A549 (cell line): ENCODE results near the gene ENAH. TPM values are rescaled to one million over a fixed set of nuclear protein-coding genes. Genes with fewer than 3 reads are reported as not detected.

Source experiments
- ATAC-seq, 2 experiments: fragments of 200-7000 bp in 1 of 2; fragments of >200 bp in 1 of 2; cut with Nextera tagmentation in 1 of 2; cut with Tn5 transposase in 1 of 2; 3 replicates each; pipeline versions ENCODE4 v1.8.0 to v1.9.1; 2018 to 2020; ENCODE audit warnings: mild to moderate bottlenecking in 1 of 2, moderate library complexity in 1 of 2
- CTCF ChIA-PET: fragments of 300-600 bp; sonication (Branson Sonifier 250); formaldehyde crosslinking; extraction: SDS; loops from one replicate; lab custom pipeline; 2021; ENCODE audit warnings: antibody characterized with exemption, inconsistent platforms; lab: Yijun Ruan, JAX
- POLR2A ChIA-PET: fragments of 350-600 bp; formaldehyde crosslinking; extraction: SDS; loops from one replicate; lab custom pipeline; 2021; ENCODE audit warnings: antibody characterized with exemption, inconsistent platforms; lab: Yijun Ruan, JAX
- DNase-seq, 2 experiments: peaks; one replicate each; pipeline versions ENCODE4 v3.0.0 to v3.0.0-alpha.2; 2011 to 2016; ENCODE audit warnings: low read depth in 1 of 2, low spot score in 1 of 2
- FAIRE-seq: peaks from 2 replicates; lab custom pipeline; 2011; peaks lifted over from hg19 to GRCh38; lab: Jason Lieb, UNC
- H3K27ac ChIP-seq, 2 experiments: fragments of >200 bp; sonication (Bioruptor Twin); formaldehyde crosslinking; 3 replicates each; pipeline ENCODE4 v1.5.1; 2016 to 2017
- H3K4me1 ChIP-seq: fragments of >200 bp; sonication (Bioruptor Twin); formaldehyde crosslinking; 3 replicates; pipeline ENCODE4 v1.6.1; 2016
- H3K4me2 ChIP-seq: fragments of >200 bp; sonication (Bioruptor Twin); formaldehyde crosslinking; 3 replicates; pipeline ENCODE4 v1.6.1; 2016
- H3K4me3 ChIP-seq: fragments of >200 bp; sonication (Bioruptor Twin); formaldehyde crosslinking; 3 replicates; pipeline ENCODE4 v1.5.1; 2016
- H3K9me3 ChIP-seq: fragments of >200 bp; sonication (Bioruptor Twin); formaldehyde crosslinking; 3 replicates; pipeline ENCODE4 v1.6.1; 2016
- BCL3 ChIP-seq: fragments of >200 bp; sonication (Bioruptor Twin); formaldehyde crosslinking; IDR thresholded peaks from 3 replicates; pipeline ENCODE4 v1.6.1; 2016
- CBX2 ChIP-seq: fragments of 200-600 bp; sonication (generic); IDR thresholded peaks from 2 replicates; pipeline ENCODE4 v1.6.1; 2016; ENCODE audit warnings: low read depth, mild to moderate bottlenecking, borderline replicate concordance
- CEBPB ChIP-seq, 2 experiments: fragments of >200 bp in 1 of 2; sonication (Bioruptor Twin) in 1 of 2; formaldehyde crosslinking in 1 of 2; IDR thresholded peaks; 2 replicates each; pipeline ENCODE4 v1.6.1; 2012 to 2016
- CHD4 ChIP-seq: fragments of 200-600 bp; sonication (generic); IDR thresholded peaks from 2 replicates; pipeline ENCODE4 v1.6.1; 2016; ENCODE audit warnings: antibody characterized with exemption, mild to moderate bottlenecking, borderline replicate concordance
- EHMT2 ChIP-seq: fragments of 200-600 bp; sonication (generic); IDR thresholded peaks from 2 replicates; pipeline ENCODE4 v1.6.1; 2016; ENCODE audit warnings: antibody characterized with exemption, low read depth, mild to moderate bottlenecking, moderate library complexity
- EP300 ChIP-seq, 2 experiments: fragments of >200 bp; sonication (Bioruptor Twin); formaldehyde crosslinking; IDR thresholded peaks; 2 replicates in 1 of 2; 3 replicates in 1 of 2; pipeline ENCODE4 v1.6.1; 2016 to 2017
- ESRRA ChIP-seq: fragments of 150-350 bp; IDR thresholded peaks from 2 replicates; pipeline ENCODE4 v1.6.1; 2014; ENCODE audit warnings: mild to moderate bottlenecking, low read length, borderline replicate concordance
- FOSL2 ChIP-seq, 2 experiments: fragments of 450-650 bp in 1 of 2; fragments of >200 bp in 1 of 2; sonication (Bioruptor Twin) in 1 of 2; formaldehyde crosslinking; IDR thresholded peaks; 2 replicates each; pipeline versions ENCODE4 v1.5.0 to v1.6.1; 2016 to 2020; ENCODE audit warnings: mild to moderate bottlenecking in 1 of 2, moderate library complexity in 1 of 2
- FOXS1 ChIP-seq: fragments of 250-450 bp; sonication (Bioruptor Pico); IDR thresholded peaks from 2 replicates; pipeline ENCODE4 v1.5.0; 2020; ENCODE audit warnings: mild to moderate bottlenecking, moderate library complexity
- GATA3 ChIP-seq: IDR thresholded peaks from 2 replicates; pipeline ENCODE4 v1.6.1; 2012; ENCODE audit warnings: borderline replicate concordance
- HDAC2 ChIP-seq: fragments of 200-600 bp; sonication (generic); IDR thresholded peaks from 2 replicates; pipeline ENCODE4 v1.6.1; 2016
- HEYL ChIP-seq: fragments of 250-450 bp; sonication (Bioruptor Pico); IDR thresholded peaks from 2 replicates; pipeline ENCODE4 v1.8.0; 2021; ENCODE audit warnings: mild to moderate bottlenecking, moderate library complexity
- HMGXB4 ChIP-seq: fragments of 250-450 bp; sonication (Bioruptor Pico); IDR thresholded peaks from 2 replicates; pipeline ENCODE4 v1.5.0; 2021; ENCODE audit warnings: mild to moderate bottlenecking, moderate library complexity, borderline replicate concordance
- HOXB5 ChIP-seq: fragments of 250-450 bp; sonication (Bioruptor Pico); IDR thresholded peaks from 2 replicates; pipeline ENCODE4 v1.5.0; 2020; ENCODE audit warnings: mild to moderate bottlenecking, moderate library complexity
- JUN ChIP-seq, 2 experiments: fragments of >200 bp; sonication (Bioruptor Twin); formaldehyde crosslinking; IDR thresholded peaks; 2 replicates in 1 of 2; 3 replicates in 1 of 2; pipeline ENCODE4 v1.6.1; 2016 to 2017
- NR3C1 ChIP-seq: fragments of >200 bp; sonication (Bioruptor Twin); formaldehyde crosslinking; IDR thresholded peaks from 3 replicates; pipeline ENCODE4 v1.6.1; 2017
- PHF8 ChIP-seq: fragments of 200-600 bp; sonication (generic); IDR thresholded peaks from 2 replicates; pipeline ENCODE4 v1.6.1; 2016; ENCODE audit warnings: low read depth, mild to moderate bottlenecking, antibody characterized with exemption, moderate library complexity, borderline replicate concordance
- POLR2A ChIP-seq: IDR thresholded peaks from 2 replicates; pipeline ENCODE4 v1.6.1; 2012; ENCODE audit warnings: mild to moderate bottlenecking, low read length
- RAD21 ChIP-seq, 2 experiments: fragments of >200 bp in 1 of 2; sonication (Bioruptor Twin) in 1 of 2; formaldehyde crosslinking in 1 of 2; IDR thresholded peaks in 1 of 2; conservative IDR thresholded peaks in 1 of 2; 2 replicates in 1 of 2; 3 replicates in 1 of 2; pipeline ENCODE4 v1.6.1; 2012 to 2018; ENCODE audit warnings: inconsistent platforms in 1 of 2
- RARB ChIP-seq: fragments of 250-450 bp; sonication (Bioruptor Pico); IDR thresholded peaks from 2 replicates; pipeline ENCODE4 v1.8.0; 2021; ENCODE audit warnings: mild to moderate bottlenecking, moderate library complexity
- RCOR1 ChIP-seq: fragments of 150-350 bp; IDR thresholded peaks from 2 replicates; pipeline ENCODE4 v1.6.1; 2014; ENCODE audit warnings: antibody characterized with exemption, low read length, low read depth
- RFX5 ChIP-seq: fragments of 450-650 bp; IDR thresholded peaks from 2 replicates; pipeline ENCODE4 v1.7.1; 2014; ENCODE audit warnings: antibody characterized with exemption, mild to moderate bottlenecking, moderate library complexity
- RNF2 ChIP-seq: fragments of 200-600 bp; sonication (generic); IDR thresholded peaks from 2 replicates; pipeline ENCODE4 v1.6.1; 2016; ENCODE audit warnings: low read depth, mild to moderate bottlenecking, antibody characterized with exemption, moderate library complexity, borderline replicate concordance
- SMC3 ChIP-seq: fragments of >200 bp; sonication (Bioruptor Twin); formaldehyde crosslinking; IDR thresholded peaks from 3 replicates; pipeline ENCODE4 v1.6.1; 2018; ENCODE audit warnings: inconsistent platforms
- ZC3H11A ChIP-seq: fragments of 450-650 bp; IDR thresholded peaks from 2 replicates; pipeline ENCODE4 v1.6.1; 2014; ENCODE audit warnings: antibody characterized with exemption, mild to moderate bottlenecking
- WGBS: methylation state at CpG from one replicate; pipeline ENCODE4 v1.1.6; 2017; ENCODE audit errors: missing lambda C conversion rate; 5-methylcytosine and 5-hydroxymethylcytosine counted together
- polyA plus RNA-seq, 4 experiments: library from polyadenylated mRNA; depleted of rRNA in 3 of 4; stranded (reverse); fragments of >200 nt; fragmentation: RNase III in 1 of 4; extraction: RNeasy Plus Mini Kit Qiagen cat#74134 plus additional on column Dnase treatment in 1 of 4; gene quantifications; 2 replicates in 3 of 4; 3 replicates in 1 of 4; pipeline ENCODE4 v1.2.3, GENCODE V29; 2011 to 2017
- TF ChIP-seq, protein P1 (sequence below): fragments of 150-350 bp; IDR thresholded peaks from 2 replicates; pipeline ENCODE4 v1.6.1; 2014; ENCODE audit warnings: low read depth, mild to moderate bottlenecking, low read length
- TF ChIP-seq, protein P2 (sequence below): fragments of >200 bp; sonication (Bioruptor Twin); formaldehyde crosslinking; IDR thresholded peaks from 2 replicates; pipeline ENCODE4 v1.6.1; 2016
- TF ChIP-seq, protein P3 (sequence below): fragments of >200 bp; sonication (Bioruptor Twin); formaldehyde crosslinking; IDR thresholded peaks from 3 replicates; pipeline ENCODE4 v1.5.1; 2016

The ENAH gene
- polyA plus RNA-seq, 2 of the 4 experiments (the other 2 are of a cell fraction): 142 to 155 TPM

DNA sequence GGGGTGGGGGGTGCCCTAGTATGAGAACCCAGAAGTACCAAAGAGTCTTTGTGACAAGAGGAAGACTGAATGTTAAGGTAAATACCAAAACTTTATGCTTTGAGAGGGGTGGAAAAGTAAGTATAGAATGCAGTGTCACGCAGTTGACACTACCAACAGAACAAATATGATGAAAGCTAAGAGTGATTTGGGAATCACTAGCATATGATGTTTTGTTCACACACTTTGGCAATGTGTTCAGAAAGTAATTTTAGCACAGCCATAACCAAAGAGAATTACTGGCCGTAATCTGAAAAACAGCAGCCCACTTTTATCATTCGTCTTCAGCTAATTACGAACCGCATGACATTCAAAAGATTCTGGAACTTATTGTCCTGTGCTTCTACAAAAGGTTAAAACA lies 59.5 kb downstream of the ENAH start:
- ATAC-seq: no peak
- Histone ChIP-seq H3K9me3 (no peaks in the 10 kb centered on the region), H3K4me3 (no peak overlapping the region), H3K4me2 (no peak overlapping the region), H3K4me1 (peaks cover 42% of the 10 kb centered on the region)
- ChIA-PET POLR2A (no interaction called here), CTCF (interaction anchor here (0.6 to 1.8 kb wide), 6 partner anchors 11 to 185 kb away, joined by 3 to 6 read pairs (median 4); no protein-coding TSS in a partner anchor)
- DNase-seq: no peak
- FAIRE-seq: no peak
- TF ChIP-seq JUN (IDR thresholded peaks at IDR 0.05) (no peak), HDAC2 (no peak), POLR2A (no peak), RFX5 (no peak), PHF8 (no peak), NR3C1 (no peak), HMGXB4 (no peak), HEYL (CRISPR knock-in tag) (no peak)
- TF ChIP-seq, all 56 proteins: peak for 0
- H3K27ac ChIP-seq: no peak overlapping the region
- WGBS: 95% methylated on average over 5 of the region's 5 CpGs

DNA sequence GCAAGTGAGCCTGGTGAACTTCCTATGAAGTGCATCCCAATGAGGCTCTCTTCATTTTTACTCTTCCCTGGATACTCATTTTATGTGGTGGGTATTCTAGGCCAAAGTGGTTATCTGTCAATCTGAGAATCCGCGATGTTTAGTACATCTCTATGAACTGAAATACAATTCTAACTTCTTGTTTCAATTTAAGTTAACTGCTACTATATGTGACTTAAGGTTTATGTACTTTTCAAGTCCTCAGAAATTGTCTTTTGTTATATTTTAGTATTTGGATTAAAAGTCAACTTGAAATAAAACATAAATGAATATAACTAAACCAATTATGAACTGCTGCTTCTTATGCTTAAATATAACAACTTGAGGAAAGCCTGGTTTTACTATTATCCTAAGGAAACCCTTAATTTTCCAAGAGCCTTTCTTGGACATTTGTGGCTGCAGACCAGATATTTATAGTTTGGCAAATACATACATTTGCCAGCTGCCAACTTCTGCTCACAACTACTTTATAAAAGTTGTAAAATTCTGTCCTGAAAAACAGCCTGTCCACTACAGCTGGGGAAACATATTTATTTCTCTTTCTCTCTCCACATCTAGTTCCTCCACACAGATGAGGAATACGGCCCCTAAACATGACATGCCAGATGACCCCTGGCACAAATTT lies 60.4 kb downstream of the ENAH start:
- H3K27ac ChIP-seq: no peak overlapping the region
- no peak for FAIRE-seq
- H3K4me1 ChIP-seq: peaks cover 37% of the 10 kb centered on the region
- no peak for ATAC-seq
- no peaks in the 10 kb centered on the region for H3K9me3 ChIP-seq
- 90% methylated on average over 3 of the region's 3 CpGs for WGBS
- ChIA-PET CTCF (interaction anchor here (0.6 to 1.8 kb wide), 5 partner anchors 10 to 180 kb away, joined by 3 to 6 read pairs (median 4); no protein-coding TSS in a partner anchor), POLR2A (no interaction called here)
- H3K4me2 ChIP-seq: no peak overlapping the region
- no peak for DNase-seq
- TF ChIP-seq SMC3 (no peak), ZC3H11A (no peak), GATA3 (no peak), CEBPB (IDR thresholded peaks at IDR 0.05) (no peak), HDAC2 (no peak), RAD21 (conservative IDR thresholded peaks at IDR 0.05 in 1 of 2, IDR thresholded peaks at IDR 0.05 in 1 of 2) (no peak), RCOR1 (no peak), CHD4 (no peak), ESRRA (no peak), HOXB5 (no peak)
- TF ChIP-seq, protein P1, sequence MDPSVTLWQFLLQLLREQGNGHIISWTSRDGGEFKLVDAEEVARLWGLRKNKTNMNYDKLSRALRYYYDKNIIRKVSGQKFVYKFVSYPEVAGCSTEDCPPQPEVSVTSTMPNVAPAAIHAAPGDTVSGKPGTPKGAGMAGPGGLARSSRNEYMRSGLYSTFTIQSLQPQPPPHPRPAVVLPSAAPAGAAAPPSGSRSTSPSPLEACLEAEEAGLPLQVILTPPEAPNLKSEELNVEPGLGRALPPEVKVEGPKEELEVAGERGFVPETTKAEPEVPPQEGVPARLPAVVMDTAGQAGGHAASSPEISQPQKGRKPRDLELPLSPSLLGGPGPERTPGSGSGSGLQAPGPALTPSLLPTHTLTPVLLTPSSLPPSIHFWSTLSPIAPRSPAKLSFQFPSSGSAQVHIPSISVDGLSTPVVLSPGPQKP: no peak
- no peak overlapping the region for H3K4me3 ChIP-seq

DNA sequence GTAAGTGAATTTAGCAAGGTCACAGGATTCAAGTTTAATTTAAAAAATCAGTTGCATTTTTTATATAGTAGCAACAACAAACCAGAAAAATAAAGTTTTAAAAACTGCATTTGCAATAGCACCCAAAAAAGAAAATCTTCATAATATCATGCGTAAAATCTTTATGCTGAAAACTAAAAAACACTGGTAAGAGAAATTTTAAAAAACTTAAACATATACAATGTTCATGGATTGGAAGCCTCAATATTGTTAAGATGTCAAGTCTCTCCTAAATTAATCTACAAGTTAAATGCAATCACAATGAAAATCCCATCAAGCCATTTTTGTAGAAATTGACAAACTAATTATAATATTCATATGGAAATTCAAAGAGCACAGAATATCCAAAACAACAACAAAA lies 65.6 kb downstream of the ENAH start:
- no peak overlapping the region for H3K4me3 ChIP-seq
- CTCF ChIA-PET: interaction anchor here (0.8 kb wide), 1 partner anchor 11 kb away, joined by 3 read pairs; no protein-coding TSS in a partner anchor
- ATAC-seq (no peak), FAIRE-seq (no peak), DNase-seq (no peak)
- no peak overlapping the region for H3K4me2 ChIP-seq
- 88% methylated on average over 1 of the region's 1 CpG for WGBS
- TF ChIP-seq RARB (CRISPR knock-in tag): no peak
- TF ChIP-seq RCOR1: no peak
- no peak for TF ChIP-seq FOXS1 (CRISPR knock-in tag)
- no peak for TF ChIP-seq BCL3
- TF ChIP-seq HDAC2: no peak
- TF ChIP-seq, protein P2, sequence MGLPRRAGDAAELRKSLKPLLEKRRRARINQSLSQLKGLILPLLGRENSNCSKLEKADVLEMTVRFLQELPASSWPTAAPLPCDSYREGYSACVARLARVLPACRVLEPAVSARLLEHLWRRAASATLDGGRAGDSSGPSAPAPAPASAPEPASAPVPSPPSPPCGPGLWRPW: no peak
- no peak for TF ChIP-seq CBX2
- TF ChIP-seq ESRRA: no peak
- TF ChIP-seq, protein P3, sequence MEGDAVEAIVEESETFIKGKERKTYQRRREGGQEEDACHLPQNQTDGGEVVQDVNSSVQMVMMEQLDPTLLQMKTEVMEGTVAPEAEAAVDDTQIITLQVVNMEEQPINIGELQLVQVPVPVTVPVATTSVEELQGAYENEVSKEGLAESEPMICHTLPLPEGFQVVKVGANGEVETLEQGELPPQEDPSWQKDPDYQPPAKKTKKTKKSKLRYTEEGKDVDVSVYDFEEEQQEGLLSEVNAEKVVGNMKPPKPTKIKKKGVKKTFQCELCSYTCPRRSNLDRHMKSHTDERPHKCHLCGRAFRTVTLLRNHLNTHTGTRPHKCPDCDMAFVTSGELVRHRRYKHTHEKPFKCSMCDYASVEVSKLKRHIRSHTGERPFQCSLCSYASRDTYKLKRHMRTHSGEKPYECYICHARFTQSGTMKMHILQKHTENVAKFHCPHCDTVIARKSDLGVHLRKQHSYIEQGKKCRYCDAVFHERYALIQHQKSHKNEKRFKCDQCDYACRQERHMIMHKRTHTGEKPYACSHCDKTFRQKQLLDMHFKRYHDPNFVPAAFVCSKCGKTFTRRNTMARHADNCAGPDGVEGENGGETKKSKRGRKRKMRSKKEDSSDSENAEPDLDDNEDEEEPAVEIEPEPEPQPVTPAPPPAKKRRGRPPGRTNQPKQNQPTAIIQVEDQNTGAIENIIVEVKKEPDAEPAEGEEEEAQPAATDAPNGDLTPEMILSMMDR: no peak
- no peak for TF ChIP-seq RAD21 (conservative IDR thresholded peaks at IDR 0.05 in 1 of 2, IDR thresholded peaks at IDR 0.05 in 1 of 2)
- no peak for TF ChIP-seq GATA3
- TF ChIP-seq EHMT2: no peak
- TF ChIP-seq POLR2A: no peak
- TF ChIP-seq HOXB5: no peak
- no peak for TF ChIP-seq JUN (IDR thresholded peaks at IDR 0.05)
- no peak for TF ChIP-seq EP300 (IDR thresholded peaks at IDR 0.05)
- no peak for TF ChIP-seq FOSL2 (IDR thresholded peaks at IDR 0.05)
- no peak for TF ChIP-seq FOSL2 (CRISPR knock-in tag; IDR thresholded peaks at IDR 0.05)
- no peak for TF ChIP-seq RNF2
- no peaks in the 10 kb centered on the region for H3K9me3 ChIP-seq
- POLR2A ChIA-PET: no interaction called here
- H3K27ac ChIP-seq: no peak overlapping the region
- H3K4me1 ChIP-seq: peaks cover 15% of the 10 kb centered on the region
